Activated CD4-positive, alpha-beta T cell treated with anti-CD3 and anti-CD28 coated beads, Interleukin-2, amount 50 U/mL, for 24 hours (primary cell): ENCODE results near the gene CADPS2.

Source experiments
- DNase-seq, 2 donors: peaks; one replicate each; pipeline ENCODE4 v3.0.0-alpha.2; 2020; ENCODE audit warnings: low read depth in 1 of 2, low spot score in 1 of 2

CADPS2 gene

DNA sequence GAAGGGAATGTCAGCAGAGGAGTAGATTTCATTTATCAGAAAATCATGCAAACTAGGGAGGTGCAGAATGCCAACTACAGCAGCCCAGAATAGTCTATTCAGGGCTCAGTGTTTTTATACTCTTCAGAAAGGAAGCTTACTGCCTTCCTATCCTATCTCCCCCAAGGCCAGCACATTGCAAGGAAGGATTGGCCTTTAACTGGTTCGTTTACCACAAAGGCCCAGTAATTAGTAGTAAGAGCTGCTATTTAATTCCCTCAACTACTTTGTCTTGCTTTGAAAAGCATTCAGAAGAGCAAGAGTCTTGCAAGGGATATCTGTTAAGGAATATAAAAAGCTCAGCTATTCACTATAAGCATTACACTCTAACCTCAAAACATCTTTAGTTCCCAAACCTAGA lies 97.1 kb downstream of the CADPS2 start:
- no peak for DNase-seq

DNA sequence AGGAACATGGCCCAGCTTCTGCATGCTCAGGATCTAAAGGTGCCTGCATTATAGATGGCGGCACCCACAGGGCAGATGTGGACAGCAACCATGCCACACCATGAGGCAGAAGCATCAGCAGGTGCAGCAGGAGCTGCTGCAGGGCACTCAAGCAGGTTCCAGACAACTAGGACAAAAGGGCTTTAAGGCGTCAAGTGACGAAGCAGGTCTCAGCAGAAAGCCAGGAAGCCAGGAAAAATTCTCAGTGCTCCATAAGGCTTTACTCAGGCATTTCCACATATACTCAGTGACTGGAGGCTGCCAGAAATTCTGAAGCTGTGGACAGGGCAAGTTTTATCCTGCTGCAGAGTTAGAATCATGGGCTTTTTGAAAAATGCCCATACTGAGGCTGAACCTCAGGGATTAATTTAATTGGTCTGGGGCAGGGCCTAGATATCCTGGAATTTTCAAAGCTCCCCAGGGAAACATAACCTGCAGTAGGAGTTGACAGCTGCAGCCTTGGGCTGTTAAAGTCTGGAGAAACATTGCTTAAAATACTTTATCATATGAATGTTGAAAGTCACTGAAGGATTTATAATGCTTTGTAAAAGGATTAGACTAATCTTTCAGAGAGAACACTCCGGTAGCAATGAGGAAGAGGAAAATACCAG lies 115.4 kb downstream of the CADPS2 start:
- no peak for DNase-seq

DNA sequence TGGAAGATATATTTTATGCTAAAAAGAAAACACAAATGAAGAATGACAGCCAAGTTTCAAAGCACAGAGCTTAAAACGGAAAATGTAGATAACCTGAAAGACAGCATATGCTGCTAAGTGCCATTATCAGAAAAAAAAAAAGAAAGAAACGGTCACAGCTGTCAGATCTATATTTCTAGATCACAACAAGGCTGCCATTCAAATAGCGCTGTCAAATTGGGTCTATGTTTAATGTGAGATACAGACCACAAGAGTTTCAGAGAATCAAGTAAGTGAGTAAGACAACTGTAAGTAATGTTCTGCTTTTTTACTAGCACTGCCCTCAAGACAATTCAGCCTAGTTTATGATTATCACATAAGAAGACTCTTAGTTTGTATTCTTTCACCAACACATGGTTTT lies 117.4 kb downstream of the CADPS2 start:
- DNase-seq = no peak

DNA sequence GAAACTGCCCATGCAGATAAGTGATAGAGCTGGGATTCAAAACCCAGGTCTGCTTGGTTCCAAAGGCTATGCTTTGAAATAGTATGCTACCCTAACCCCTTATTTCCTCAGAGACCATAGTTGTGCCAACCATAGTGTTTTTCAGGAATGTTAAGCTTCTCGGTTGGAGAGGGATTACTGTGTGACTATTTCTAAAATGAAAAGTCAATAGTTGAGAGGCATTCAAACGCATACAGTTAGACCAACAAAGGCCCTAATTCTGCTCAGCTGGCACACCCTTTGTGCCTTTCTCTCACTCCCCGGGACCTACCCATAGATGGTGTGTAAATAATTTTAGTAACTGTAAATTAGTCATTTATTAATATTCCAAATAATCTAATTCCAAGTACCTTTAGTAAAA lies 118.9 kb downstream of the CADPS2 start:
- no peak for DNase-seq

DNA sequence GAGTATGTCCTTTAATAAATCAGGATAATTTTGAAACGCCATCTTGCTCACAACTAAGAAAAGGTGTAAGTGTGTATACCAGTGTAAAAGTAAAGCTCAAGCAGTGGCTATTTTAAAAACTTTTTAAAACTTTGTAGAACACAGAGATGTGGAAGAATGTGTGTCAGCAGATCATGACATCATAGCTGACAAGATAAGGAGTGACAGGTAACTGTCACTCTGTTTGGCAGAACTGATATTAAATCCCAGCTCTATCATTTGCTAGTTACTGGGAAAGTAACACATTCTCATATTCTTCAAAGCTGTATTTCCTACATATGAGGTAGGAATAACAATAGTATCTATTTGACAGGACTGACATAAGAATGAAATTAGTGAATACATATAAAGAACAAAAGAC lies 119.7 kb downstream of the CADPS2 start:
- DNase-seq = no peak

DNA sequence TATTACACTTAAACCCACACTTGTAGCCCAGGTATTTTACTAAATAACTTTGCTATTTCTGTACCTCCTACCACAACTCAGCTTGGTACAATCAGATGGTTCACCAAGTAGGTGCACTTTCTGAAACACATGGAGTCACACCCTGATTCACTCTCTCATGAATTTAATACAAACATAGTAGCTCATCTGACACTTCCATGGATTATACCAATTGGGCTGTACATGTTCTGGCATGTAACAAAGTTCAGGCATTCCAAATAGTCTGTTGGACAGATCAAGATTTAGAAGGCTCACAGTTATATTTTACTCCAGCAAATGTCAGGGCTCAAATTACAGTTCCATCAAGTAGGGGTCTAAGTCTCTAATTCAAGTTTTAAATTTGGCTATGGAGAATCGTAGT lies 121.4 kb downstream of the CADPS2 start:
- no peak for DNase-seq

GRCh38 chr7:122764020-122764419 lies 122.2 kb downstream of the CADPS2 start:
- DNase-seq = no peak

GRCh38 chr7:122762071-122762470 lies 124.2 kb downstream of the CADPS2 start:
- no peak for DNase-seq

DNA sequence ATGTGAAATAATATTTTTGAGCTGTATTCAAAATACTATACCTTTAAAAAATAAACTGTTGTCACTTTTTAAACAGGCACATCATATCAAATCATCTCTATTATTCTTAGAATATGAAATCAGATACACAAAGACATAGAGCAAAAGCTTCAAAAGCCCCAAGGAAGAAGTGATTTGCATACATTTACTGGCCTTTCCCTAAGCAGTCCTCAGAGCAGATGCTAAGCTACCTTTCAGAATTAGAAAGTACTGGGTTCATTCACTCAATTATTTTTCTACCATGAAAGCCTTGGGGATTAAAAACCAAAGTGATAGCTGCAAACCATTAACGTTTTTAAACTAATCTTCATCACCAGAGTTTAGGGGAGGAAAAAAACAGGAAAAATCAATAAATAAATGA lies 127.8 kb downstream of the CADPS2 start:
- DNase-seq = no peak

DNA sequence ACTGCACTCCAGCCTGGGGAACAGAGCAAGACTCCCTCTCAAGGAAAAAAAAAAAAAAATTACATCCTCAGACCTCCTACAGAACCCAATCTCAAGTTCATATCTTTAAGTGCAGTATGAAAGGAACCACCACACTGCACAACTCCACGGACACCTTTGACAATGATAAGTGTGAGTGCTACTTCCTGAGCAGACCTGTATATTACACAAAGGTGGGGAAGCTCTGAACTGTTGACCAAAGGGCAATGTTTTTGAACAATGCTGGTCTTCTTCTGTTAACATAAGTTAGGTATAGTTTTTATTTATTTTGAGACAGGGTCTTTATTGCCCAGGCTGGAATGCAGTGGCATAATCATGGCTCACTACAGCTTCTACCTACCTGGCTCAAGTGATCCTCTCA lies 129.4 kb downstream of the CADPS2 start:
- no peak for DNase-seq

GRCh38 chr7:122755696-122756095 lies 130.6 kb downstream of the CADPS2 start:
- DNase-seq = no peak

- no peak for DNase-seq
Measured at GRCh38 chr7:122752583-122752982, 133.7 kb downstream of the CADPS2 start.

- no peak for DNase-seq
Measured at GRCh38 chr7:122750389-122750788, 135.9 kb downstream of the CADPS2 start.

- DNase-seq = no peak
Measured at GRCh38 chr7:122748195-122748594, 138.1 kb downstream of the CADPS2 start.

DNA sequence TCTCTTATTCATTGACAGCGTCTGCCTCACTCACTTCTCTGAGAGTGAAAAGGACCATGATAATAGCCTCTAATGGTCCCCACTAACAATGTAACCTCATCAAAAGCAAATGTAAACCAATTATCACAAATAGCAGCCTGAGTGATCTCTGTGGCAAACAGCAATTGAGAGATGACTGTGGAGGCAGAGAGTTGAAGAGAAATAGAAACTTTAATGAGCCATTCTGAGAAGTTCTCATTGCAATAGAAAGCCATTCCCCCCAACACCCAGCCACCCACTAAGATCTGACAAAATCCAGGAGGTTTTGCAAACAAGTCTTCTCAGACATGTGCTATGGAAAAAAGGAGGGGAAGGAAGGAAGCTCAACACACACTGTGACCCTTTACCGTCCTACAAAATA lies 139.3 kb downstream of the CADPS2 start:
- DNase-seq = no peak

DNA sequence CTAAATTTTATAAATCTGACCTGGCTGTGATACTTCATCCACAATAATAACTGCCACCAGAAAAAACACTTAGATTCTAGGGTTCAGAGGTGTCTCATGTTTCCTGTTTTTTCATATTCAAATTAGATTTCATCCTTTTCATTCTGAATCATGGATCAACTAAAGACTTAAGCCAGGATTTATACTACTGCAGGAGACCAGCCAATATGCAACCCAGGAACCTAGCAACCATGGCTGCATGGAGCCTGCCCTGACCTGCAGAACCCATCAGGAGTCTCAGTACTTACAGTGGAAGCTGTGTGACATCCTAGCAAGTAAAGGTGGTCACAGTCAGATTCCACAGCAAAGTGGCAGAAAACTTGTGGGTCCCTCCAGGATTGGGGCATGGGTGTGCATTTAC lies 143.0 kb downstream of the CADPS2 start:
- no peak for DNase-seq

GRCh38 chr7:122738947-122739346 lies 147.3 kb downstream of the CADPS2 start:
- no peak for DNase-seq

- DNase-seq = no peak
Measured at GRCh38 chr7:122736183-122736582, 150.1 kb downstream of the CADPS2 start.

GRCh38 chr7:122727759-122728158 lies 158.5 kb downstream of the CADPS2 start:
- DNase-seq = no peak

DNA sequence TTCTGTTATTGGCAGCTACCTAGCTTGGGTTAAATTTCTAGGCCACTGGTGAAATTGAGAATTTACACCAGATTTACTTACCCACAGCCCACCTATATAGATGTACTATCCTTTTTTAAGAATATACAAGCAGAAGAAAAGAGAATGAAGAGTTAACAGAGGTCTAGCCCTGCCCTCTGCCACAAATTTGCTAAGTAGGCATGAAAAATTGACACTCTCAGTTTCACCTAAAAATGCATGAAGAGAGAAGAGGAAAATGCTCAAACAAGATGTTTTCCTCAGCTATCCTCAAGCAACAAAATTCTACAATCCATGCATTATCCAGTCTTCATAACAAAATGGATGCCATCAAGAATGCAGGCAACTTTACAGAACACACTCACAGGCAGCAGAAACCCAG lies 158.9 kb downstream of the CADPS2 start:
- DNase-seq = no peak

- DNase-seq = no peak
Measured at GRCh38 chr7:122726881-122727280, 159.4 kb downstream of the CADPS2 start.

DNA sequence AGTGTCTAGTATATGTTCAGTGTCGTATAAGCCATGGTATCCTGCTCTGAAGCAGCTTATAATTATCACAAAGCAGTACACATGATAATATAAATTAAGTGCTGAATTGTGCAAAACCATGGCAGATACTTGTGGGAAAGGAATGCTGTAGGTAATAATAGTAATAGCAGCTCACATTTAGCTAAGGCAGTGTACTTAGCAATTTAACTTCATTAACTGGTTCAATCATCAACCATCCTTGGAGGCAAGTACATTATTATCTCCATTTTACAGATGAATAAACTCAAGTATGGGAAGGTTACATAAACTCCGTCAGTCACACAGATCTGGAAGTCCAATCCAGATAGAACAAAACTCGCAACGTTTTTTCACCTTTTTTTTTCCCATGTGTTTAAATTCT lies 161.9 kb downstream of the CADPS2 start:
- no peak for DNase-seq

- no peak for DNase-seq
Measured at GRCh38 chr7:122719010-122719578, 167.2 kb downstream of the CADPS2 start.
